GM12873 (cell line): ENCODE measurements around the gene C5orf24.

Experiments used
- TF ChIP-seq, protein P1 (sequence below): IDR thresholded peaks from 2 replicates; pipeline ENCODE4 v1.5.1; 2012; ENCODE audit warnings: low read depth, mild to moderate bottlenecking, moderate library complexity, low read length, control low read depth; ENCODE audit not compliant: insufficient read depth; ENCODE audit errors: missing control alignments

The C5orf24 gene

DNA sequence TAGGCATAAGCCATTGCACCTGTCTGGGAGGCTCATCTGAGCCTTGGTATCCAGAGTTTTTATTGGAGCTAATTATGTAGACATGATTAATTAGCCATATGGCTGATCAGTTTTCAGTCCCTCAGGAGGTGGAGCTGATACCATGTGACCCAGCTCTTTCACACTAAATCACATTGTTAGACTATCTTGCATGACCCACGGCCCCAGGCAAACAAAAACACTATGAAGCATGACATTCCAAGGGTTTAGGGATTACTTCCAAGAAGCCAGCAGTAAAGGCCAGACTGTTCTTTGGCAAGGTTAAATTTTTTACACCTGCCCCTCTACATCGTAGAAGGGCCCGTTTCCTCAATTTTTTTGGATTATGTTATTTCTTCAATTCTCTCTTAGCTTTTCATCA, 5.0 kb upstream of the C5orf24 start:
- TF ChIP-seq, protein P1, sequence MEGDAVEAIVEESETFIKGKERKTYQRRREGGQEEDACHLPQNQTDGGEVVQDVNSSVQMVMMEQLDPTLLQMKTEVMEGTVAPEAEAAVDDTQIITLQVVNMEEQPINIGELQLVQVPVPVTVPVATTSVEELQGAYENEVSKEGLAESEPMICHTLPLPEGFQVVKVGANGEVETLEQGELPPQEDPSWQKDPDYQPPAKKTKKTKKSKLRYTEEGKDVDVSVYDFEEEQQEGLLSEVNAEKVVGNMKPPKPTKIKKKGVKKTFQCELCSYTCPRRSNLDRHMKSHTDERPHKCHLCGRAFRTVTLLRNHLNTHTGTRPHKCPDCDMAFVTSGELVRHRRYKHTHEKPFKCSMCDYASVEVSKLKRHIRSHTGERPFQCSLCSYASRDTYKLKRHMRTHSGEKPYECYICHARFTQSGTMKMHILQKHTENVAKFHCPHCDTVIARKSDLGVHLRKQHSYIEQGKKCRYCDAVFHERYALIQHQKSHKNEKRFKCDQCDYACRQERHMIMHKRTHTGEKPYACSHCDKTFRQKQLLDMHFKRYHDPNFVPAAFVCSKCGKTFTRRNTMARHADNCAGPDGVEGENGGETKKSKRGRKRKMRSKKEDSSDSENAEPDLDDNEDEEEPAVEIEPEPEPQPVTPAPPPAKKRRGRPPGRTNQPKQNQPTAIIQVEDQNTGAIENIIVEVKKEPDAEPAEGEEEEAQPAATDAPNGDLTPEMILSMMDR, result no peak

DNA sequence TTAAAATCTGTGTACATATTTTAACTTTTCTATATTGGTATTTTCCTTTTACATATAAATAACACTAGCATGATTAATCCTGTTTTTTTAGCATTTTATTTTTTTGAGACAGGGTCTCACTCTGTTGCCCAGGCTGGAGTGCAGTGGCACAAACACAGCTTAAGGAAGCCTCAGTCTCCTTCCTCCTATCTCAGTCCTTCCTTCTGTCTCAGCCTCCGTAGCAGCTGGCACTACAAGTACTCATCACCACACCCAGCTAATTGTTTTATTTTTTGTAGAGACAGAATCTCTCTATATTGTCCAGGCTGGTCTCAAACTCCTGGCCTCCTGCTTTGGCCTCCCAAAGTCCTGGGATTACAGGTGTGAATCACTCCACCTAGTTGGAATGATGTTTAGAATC, 1.5 kb upstream of the C5orf24 start:
- TF ChIP-seq, protein P1, result no peak

DNA sequence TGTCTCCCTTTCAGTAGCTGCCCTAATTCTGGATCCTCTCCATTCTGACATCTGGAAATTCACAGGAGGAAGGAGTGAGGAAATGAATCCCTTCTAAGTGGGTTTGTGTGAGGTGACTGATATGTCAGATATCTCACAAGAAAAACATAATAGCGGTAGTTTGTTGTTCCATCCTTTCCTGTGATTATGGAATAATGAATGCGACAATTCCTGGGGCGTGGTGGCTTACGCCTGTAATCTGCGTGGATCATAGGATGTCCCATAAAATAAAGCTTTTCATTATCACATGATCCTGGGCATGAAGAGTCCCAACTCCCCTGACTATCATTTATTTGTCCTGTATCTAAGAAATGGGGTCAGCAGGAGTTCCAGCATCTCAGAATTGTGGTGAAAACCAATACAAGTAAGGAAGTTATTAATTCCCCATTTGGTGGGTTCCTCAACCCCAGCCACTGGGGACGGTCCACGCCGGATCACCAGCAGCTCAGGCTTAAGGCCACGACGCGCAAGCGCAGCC, 375 bp upstream of the C5orf24 start:
- TF ChIP-seq, protein P1, result no peak

DNA sequence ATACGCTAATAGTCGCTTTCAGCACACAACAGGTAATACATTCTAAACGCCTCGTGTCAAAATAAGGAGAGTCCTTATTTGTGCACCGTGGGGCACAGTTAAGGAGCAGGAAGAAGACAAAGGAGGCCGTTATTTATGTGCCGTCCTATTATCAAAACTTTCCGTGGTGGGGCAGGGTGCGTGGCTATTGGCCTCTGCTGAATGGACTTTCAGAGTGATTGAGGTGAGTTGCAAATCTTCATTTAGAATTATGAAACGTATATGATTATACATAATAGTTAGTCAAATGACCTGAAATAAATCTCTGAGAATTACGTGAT, 833 bp downstream of the C5orf24 start:
- TF ChIP-seq, protein P1, result no peak

DNA sequence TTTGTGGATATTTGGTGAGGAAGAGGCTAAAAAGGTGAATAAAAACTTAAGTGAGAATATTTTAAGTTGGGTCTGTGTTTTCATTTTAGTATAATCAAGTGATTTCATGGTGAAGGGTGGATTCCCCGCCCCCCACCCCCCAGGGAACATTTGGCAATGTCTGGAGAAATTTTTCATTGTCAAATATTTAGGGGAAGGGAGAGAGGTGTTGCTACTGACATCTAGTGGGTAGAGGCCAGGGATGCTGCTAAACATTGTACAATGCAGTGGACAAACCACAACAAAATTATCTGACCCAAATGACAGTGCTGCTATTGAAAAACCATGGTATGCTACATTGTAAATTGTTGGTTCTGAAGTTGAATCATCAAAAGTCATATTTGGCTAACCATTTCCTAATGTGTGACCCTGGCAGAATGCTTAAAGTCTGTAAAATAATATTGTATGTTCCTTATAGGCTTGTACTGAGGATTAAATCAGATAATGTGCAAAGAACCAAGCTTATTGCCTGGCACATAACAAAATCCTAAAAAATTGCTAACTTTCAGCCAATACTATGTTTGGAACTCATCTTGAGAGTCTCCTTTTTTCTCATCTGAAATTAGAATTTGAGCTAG, 5.6 kb downstream of the C5orf24 start:
- TF ChIP-seq, protein P1, result peak; percentile 57

DNA sequence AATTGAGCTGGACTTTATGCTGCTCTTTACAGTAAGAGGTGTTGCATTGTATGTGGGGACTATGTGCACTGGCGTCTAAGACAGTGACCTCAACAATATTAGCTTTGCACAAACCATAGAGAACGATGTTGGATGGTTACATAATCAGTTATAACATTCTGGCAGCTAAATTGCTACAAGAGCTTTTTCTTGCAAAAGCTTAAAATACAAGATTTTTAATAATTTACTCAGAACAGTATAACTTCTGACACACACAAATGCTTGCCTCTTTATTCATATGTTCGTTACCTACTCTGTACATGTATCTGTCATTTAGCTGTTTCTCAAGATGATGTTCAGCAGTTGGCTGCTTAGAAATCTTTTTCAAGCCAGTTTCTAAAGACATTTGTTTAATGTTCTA, 11.6 kb downstream of the C5orf24 start:
- TF ChIP-seq, protein P1, result no peak

DNA sequence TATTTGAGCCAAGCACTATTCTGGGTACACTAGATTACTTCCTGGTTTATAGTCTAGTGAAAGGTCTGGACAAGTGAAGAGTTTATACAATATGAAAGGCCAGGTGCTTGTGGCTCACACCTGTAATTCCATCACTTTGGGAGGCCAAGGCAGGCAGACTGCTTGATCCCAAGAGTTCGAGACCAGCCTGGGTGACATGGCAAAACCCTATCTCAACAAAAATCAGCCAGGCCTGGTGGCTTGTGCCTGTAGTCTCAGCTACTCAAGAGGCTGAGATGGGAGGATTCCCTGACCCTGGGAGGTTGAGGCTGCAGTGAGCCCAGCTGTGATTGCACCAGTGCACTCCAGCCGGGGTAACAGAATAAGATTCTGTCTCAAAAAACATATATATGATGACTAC, 18.9 kb downstream of the C5orf24 start:
- TF ChIP-seq, protein P1, result no peak
